OCI-LY1 (cell line): ENCODE measurements around the gene RPL38.

ENCODE experiments used
- CTCF ChIP-seq: fragments of 200-600 bp; sonication (generic), shearing (Covaris generic); IDR thresholded peaks from 2 replicates; pipeline ENCODE4 v1.5.1; 2017; ENCODE audit warnings: mild to moderate bottlenecking, antibody characterized with exemption, low read length, moderate library complexity, mixed read lengths
- EZH2 ChIP-seq: fragments of 200-600 bp; sonication (generic), shearing (Covaris generic); IDR thresholded peaks from 2 replicates; pipeline ENCODE4 v1.8.0; 2017; ENCODE audit warnings: borderline replicate concordance, mixed run types, mild to moderate bottlenecking, antibody characterized with exemption, low read length, moderate library complexity, mixed read lengths

GRCh38 chr17:74200112-74200511 is 3.4 kb upstream of the RPL38 start:
- no peak for TF ChIP-seq CTCF
- no peak for TF ChIP-seq EZH2
